GM19099 (cell line): ENCODE results near the gene SETD6.

ENCODE experiments used
- POLR2A ChIP-seq: IDR thresholded peaks from 3 replicates; pipeline ENCODE4 v1.6.1; 2011; ENCODE audit warnings: low read depth; ENCODE audit not compliant: insufficient read length; ENCODE audit errors: extremely low read depth

SETD6 gene

DNA sequence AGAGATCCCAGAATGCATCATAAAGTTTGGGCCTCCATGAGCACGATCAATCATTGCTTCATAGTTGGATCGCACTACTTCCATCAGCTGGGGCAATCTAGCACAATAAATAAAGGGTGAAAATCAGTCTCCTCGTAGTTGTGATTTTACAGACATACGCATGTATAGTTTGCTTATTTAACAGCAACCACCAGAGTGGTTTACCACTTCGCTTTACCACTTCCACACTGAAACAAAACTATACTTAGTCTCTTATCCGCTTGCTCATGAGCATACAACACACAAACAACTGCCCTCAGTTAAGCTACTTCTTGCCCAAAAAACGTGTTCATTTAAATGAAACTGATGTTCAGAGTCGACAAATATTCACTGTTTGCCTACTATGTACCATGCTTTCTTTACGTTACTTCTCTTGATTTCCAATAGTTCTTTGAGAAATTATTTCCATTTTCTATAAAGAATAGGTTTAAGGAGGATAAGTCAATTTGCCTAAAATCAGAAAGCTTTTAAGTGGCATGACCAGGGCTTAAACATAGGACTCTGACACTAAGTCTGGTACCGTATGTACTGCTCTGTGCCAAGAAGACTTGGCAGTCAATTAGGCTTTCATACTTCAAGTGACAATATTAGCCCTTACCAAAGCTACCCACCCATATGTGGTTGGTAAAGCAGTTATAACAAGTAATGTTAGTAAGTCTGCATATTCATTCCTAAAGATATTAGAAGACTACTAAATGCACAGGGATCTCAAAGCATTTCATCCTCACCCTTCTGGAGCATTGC is 22.0 kb downstream of the SETD6 start:
- TF ChIP-seq POLR2A, result no peak

DNA sequence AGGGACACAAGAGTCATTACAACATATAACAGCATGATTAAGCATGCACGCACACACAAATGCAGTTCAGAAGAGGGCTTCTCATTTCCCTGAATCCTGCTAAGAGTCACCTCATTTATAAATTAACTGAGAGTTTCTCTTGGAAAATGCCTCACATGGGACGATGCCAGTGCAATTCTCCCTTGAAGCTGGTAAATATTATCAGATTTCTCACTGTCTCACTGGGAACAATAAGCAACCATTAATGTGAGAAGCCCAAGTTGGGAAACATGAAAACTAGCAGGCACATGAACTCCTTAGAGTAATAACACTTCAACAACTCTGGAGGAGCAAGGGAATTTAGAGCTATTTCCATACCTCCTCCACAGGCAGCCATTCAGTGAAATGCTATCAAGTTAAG is 26.4 kb downstream of the SETD6 start:
- TF ChIP-seq POLR2A, result no peak

DNA sequence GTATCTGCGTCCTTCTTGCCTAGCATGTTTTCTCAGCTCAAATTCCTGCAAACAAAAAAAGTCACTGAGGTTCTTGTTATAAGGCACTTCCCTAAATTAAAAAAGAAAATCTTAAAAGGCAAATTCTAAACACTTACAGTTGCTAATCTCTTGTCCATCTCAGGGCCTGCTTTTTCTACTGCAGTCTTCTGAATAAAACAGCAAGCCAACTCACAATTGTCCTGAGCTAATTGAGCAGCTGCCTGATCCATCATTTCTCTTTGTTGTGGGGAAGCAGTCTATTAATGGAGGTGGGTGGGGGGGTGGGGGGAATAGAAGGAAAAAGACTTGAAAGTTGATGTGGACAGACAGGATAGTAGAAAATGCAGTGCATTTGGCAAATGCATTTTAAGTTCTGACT is 27.0 kb downstream of the SETD6 start:
- no peak for TF ChIP-seq POLR2A

DNA sequence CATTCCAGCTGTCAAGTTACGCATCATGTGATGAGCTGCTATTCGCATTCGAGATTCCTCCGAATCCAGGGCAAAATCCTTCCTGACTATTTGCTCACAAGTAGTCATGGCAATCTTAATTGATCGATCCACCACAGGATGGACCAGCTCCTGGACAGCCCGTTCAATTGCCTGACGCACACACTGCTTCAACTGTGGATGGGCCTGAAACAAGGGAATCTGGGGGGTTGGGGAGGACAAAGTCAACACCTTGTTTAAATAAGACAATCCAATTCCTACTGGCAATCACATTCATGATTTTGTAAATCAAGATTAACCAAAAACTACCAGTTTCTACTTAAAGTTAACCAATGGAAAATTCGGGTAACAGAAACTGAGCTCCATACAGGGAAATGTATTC is 28.4 kb downstream of the SETD6 start:
- TF ChIP-seq POLR2A, result no peak

DNA sequence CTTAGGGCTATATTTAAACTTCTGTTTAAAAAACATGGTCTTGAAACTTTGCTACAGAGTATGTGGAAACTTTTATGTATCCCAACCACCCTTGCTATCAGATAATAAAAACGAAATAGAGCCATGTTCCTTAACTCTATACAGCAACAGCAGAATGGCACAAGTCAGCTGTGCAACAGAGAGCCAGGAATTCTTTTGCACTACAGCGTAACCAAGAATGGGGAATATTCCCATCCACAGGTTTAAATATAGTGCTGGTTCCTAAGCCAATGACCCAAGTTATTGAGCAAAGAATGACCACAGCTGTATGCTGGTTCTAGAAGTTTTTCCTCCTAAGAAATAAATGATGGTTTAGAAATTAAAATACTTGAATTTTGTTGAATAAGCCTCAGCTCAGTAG is 33.1 kb downstream of the SETD6 start:
- TF ChIP-seq POLR2A, result no peak

DNA sequence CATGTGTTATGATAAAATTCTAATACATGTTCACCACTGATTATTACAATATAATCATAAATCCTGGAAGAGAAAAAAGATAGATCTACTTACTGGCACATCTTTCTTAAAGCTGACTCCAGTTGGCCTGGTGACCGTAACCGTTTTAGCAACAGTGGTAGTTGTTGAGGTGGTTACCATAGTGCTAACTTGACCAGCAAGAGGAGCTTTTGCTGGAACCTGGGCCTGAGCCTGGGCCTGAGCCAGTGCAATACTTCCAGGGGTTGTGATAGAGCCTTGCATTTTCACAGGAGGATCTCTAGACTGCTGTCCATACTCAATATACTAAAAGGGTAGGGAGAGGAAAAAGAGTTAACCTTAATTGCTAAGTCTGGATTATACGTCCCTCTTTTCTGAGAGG is 36.2 kb downstream of the SETD6 start:
- no peak for TF ChIP-seq POLR2A

DNA sequence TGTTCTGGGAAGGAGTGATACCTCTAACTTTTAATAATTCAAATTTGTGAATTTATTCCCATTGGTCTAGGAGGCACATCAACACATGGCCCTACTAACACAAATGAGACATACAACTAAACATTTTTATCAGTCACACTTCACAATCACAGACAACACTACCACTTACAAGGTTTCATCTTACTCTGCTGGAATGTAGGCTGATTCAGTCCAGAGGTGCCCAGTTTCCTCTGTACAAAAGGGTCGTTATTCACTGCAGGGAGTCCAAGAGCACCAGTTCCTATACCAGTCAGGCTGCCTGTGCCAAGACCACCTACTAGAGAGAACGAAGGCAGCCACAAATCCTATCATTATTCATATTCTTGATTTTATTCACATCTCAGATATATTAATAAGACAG is 41.4 kb downstream of the SETD6 start:
- no peak for TF ChIP-seq POLR2A

DNA sequence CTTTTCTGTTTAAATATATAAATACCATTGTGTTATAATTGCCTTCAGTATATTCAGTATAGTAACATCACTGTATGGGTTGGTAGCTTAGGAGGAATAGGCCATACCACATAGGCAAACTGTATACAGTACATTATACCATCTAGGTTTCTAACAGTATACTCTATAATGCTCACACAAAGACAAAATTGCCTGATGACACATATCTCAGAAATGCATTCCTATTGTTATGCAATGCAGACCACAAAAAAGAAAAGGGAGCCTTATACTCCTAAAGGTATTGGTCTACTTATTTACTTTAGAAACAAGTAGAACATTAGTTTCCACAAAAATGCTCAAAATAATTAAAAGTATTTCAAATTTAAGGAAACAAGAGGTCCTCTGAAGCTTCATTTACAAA is 47.9 kb downstream of the SETD6 start:
- TF ChIP-seq POLR2A, result no peak

DNA sequence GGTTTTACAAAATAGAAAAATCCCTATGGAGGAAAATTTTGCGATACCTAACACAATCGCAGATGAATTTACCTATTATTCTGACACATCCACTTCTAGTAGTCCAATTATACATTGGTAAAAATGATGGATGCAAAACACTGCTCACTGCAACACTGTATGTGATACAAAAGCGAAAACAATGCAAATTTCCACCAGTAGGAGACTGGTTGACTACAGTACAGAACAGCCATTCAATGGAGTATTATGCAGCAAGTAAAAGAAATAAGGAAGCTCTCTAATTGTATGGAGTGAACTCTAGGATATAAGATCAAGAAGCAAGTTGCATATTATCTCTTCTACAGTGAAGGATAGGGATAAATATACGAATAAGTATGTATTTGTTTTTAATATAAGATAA is 48.5 kb downstream of the SETD6 start:
- TF ChIP-seq POLR2A, result no peak
